Measurements from ENCODE around the gene RAB11B. TPM values are rescaled to one million over a fixed set of nuclear protein-coding genes. Genes with fewer than 3 reads are reported as not detected.

RAB11B gene
- total and polyA plus RNA-seq, 9 of the 15 experiments (the other 6 are each of a cell fraction or from before 2014, with no cell fraction given): 0.74 to 71.0 (median 13.8) TPM

DNA sequence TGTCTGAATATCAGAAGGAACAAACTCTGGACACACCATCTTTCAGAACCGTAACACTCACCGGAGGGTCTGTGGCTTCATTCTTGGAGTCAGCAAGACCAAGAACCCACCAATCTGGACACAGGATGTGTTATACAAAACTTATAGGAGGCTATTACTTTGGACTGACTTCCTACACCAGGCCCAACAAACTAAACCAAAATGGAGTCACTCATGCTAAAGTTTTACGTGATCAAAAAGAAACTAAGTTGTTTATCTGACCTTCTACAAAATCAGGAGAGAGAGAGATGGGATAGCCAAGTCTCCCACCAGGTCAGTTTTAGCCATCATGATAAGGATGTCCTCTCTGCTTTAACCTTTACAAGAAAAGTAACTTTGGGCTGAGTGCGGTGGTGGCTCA is 3.2 kb upstream of the RAB11B start (continued):
- TF ChIP-seq, protein P1, sequence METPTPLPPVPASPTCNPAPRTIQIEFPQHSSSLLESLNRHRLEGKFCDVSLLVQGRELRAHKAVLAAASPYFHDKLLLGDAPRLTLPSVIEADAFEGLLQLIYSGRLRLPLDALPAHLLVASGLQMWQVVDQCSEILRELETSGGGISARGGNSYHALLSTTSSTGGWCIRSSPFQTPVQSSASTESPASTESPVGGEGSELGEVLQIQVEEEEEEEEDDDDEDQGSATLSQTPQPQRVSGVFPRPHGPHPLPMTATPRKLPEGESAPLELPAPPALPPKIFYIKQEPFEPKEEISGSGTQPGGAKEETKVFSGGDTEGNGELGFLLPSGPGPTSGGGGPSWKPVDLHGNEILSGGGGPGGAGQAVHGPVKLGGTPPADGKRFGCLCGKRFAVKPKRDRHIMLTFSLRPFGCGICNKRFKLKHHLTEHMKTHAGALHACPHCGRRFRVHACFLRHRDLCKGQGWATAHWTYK (CRISPR knock-in tag; IDR thresholded peaks at IDR 0.05): peak; percentile 63; the same call in 1 of the 2 replicates
- TF ChIP-seq ZNF583 (CRISPR knock-in tag; IDR thresholded peaks at IDR 0.05): peak; percentile 72; the same call in 1 of the 2 replicates
- no peak for TF ChIP-seq MCM7 (IDR thresholded peaks at IDR 0.05)
- TF ChIP-seq NFXL1 (CRISPR knock-in tag; IDR thresholded peaks at IDR 0.05): 0 out of 2 replicates have a peak, but pooled peaks have one; percentile 73
- TF ChIP-seq RBBP5 (IDR thresholded peaks at IDR 0.05; ENCODE audit: borderline replicate concordance, insufficient read depth, low read length, poor library complexity, severe bottlenecking): no peak
- TF ChIP-seq CAMTA2 (CRISPR knock-in tag; conservative IDR thresholded peaks at IDR 0.05): no peak
- TF ChIP-seq, protein P2, sequence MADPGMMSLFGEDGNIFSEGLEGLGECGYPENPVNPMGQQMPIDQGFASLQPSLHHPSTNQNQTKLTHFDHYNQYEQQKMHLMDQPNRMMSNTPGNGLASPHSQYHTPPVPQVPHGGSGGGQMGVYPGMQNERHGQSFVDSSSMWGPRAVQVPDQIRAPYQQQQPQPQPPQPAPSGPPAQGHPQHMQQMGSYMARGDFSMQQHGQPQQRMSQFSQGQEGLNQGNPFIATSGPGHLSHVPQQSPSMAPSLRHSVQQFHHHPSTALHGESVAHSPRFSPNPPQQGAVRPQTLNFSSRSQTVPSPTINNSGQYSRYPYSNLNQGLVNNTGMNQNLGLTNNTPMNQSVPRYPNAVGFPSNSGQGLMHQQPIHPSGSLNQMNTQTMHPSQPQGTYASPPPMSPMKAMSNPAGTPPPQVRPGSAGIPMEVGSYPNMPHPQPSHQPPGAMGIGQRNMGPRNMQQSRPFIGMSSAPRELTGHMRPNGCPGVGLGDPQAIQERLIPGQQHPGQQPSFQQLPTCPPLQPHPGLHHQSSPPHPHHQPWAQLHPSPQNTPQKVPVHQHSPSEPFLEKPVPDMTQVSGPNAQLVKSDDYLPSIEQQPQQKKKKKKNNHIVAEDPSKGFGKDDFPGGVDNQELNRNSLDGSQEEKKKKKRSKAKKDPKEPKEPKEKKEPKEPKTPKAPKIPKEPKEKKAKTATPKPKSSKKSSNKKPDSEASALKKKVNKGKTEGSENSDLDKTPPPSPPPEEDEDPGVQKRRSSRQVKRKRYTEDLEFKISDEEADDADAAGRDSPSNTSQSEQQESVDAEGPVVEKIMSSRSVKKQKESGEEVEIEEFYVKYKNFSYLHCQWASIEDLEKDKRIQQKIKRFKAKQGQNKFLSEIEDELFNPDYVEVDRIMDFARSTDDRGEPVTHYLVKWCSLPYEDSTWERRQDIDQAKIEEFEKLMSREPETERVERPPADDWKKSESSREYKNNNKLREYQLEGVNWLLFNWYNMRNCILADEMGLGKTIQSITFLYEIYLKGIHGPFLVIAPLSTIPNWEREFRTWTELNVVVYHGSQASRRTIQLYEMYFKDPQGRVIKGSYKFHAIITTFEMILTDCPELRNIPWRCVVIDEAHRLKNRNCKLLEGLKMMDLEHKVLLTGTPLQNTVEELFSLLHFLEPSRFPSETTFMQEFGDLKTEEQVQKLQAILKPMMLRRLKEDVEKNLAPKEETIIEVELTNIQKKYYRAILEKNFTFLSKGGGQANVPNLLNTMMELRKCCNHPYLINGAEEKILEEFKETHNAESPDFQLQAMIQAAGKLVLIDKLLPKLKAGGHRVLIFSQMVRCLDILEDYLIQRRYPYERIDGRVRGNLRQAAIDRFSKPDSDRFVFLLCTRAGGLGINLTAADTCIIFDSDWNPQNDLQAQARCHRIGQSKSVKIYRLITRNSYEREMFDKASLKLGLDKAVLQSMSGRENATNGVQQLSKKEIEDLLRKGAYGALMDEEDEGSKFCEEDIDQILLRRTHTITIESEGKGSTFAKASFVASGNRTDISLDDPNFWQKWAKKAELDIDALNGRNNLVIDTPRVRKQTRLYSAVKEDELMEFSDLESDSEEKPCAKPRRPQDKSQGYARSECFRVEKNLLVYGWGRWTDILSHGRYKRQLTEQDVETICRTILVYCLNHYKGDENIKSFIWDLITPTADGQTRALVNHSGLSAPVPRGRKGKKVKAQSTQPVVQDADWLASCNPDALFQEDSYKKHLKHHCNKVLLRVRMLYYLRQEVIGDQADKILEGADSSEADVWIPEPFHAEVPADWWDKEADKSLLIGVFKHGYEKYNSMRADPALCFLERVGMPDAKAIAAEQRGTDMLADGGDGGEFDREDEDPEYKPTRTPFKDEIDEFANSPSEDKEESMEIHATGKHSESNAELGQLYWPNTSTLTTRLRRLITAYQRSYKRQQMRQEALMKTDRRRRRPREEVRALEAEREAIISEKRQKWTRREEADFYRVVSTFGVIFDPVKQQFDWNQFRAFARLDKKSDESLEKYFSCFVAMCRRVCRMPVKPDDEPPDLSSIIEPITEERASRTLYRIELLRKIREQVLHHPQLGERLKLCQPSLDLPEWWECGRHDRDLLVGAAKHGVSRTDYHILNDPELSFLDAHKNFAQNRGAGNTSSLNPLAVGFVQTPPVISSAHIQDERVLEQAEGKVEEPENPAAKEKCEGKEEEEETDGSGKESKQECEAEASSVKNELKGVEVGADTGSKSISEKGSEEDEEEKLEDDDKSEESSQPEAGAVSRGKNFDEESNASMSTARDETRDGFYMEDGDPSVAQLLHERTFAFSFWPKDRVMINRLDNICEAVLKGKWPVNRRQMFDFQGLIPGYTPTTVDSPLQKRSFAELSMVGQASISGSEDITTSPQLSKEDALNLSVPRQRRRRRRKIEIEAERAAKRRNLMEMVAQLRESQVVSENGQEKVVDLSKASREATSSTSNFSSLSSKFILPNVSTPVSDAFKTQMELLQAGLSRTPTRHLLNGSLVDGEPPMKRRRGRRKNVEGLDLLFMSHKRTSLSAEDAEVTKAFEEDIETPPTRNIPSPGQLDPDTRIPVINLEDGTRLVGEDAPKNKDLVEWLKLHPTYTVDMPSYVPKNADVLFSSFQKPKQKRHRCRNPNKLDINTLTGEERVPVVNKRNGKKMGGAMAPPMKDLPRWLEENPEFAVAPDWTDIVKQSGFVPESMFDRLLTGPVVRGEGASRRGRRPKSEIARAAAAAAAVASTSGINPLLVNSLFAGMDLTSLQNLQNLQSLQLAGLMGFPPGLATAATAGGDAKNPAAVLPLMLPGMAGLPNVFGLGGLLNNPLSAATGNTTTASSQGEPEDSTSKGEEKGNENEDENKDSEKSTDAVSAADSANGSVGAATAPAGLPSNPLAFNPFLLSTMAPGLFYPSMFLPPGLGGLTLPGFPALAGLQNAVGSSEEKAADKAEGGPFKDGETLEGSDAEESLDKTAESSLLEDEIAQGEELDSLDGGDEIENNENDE (IDR thresholded peaks at IDR 0.05; ENCODE audit: low read depth, low read length): no peak
- no peak for TF ChIP-seq CBFA2T3 (IDR thresholded peaks at IDR 0.05)
- TF ChIP-seq, protein P3, sequence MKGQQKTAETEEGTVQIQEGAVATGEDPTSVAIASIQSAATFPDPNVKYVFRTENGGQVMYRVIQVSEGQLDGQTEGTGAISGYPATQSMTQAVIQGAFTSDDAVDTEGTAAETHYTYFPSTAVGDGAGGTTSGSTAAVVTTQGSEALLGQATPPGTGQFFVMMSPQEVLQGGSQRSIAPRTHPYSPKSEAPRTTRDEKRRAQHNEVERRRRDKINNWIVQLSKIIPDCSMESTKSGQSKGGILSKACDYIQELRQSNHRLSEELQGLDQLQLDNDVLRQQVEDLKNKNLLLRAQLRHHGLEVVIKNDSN (CRISPR knock-in tag; IDR thresholded peaks at IDR 0.05): no peak
- no peak for TF ChIP-seq TAF7 (tag; IDR thresholded peaks at IDR 0.05)
- TF ChIP-seq, protein P4, sequence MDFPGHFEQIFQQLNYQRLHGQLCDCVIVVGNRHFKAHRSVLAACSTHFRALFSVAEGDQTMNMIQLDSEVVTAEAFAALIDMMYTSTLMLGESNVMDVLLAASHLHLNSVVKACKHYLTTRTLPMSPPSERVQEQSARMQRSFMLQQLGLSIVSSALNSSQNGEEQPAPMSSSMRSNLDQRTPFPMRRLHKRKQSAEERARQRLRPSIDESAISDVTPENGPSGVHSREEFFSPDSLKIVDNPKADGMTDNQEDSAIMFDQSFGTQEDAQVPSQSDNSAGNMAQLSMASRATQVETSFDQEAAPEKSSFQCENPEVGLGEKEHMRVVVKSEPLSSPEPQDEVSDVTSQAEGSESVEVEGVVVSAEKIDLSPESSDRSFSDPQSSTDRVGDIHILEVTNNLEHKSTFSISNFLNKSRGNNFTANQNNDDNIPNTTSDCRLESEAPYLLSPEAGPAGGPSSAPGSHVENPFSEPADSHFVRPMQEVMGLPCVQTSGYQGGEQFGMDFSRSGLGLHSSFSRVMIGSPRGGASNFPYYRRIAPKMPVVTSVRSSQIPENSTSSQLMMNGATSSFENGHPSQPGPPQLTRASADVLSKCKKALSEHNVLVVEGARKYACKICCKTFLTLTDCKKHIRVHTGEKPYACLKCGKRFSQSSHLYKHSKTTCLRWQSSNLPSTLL (IDR thresholded peaks at IDR 0.05): no peak
- TF ChIP-seq GATAD2A (IDR thresholded peaks at IDR 0.05): no peak
- TF ChIP-seq ETV1 (tag; conservative IDR thresholded peaks at IDR 0.05; ENCODE audit: low read depth): peak; percentile 35; the same call in 1 of the 2 replicates

Measured in K562 (cell line).